NCI-H1436 treated with DMSO at 0.1 percent for 48 hours (cell line): ENCODE measurements around the gene NR1H4.
"Not testable (repeated sequence)": the region's sequence is repeated elsewhere in the genome, so short reads cannot be mapped to it uniquely, and the experiment has no call there.

Experiments
- DNase-seq: peaks from one replicate; lab custom pipeline; 2025; lab: John Stamatoyannopoulos, UW

The NR1H4 gene

GRCh38 chr12:100473716-100474150, at the start of gene NR1H4:
Gene NR1H4, plus strand, starts transcription at chr12:100473866. Its CDS starts 19,458 bp downstream, at chr12:100493324.
- no peak for DNase-seq

- no peak for DNase-seq
Observed at GRCh38 chr12:100426145-100426544, 47.5 kb upstream of the NR1H4 start.

- DNase-seq: no peak
Observed at GRCh38 chr12:100427078-100427477, 46.6 kb upstream of the NR1H4 start.

- DNase-seq: not testable (repeated sequence)
Observed at GRCh38 chr12:100430251-100430650, 43.4 kb upstream of the NR1H4 start.

- DNase-seq: no peak
Observed at GRCh38 chr12:100433701-100434100, 40.0 kb upstream of the NR1H4 start.

- no peak for DNase-seq
Observed at GRCh38 chr12:100434177-100434576, 39.5 kb upstream of the NR1H4 start.

GRCh38 chr12:100435957-100436356, 37.7 kb upstream of the NR1H4 start:
- DNase-seq: no peak

- no peak for DNase-seq
Observed at GRCh38 chr12:100437038-100437841, 36.4 kb upstream of the NR1H4 start.

- DNase-seq: no peak
Observed at GRCh38 chr12:100439797-100440196, 33.9 kb upstream of the NR1H4 start.

GRCh38 chr12:100442403-100442802, 31.3 kb upstream of the NR1H4 start:
- DNase-seq: no peak

- no peak for DNase-seq
Observed at GRCh38 chr12:100443434-100443833, 30.2 kb upstream of the NR1H4 start.

GRCh38 chr12:100445081-100445481, 28.6 kb upstream of the NR1H4 start:
- no peak for DNase-seq

- no peak for DNase-seq
Observed at GRCh38 chr12:100447381-100447780, 26.3 kb upstream of the NR1H4 start.

GRCh38 chr12:100448656-100449055, 25.0 kb upstream of the NR1H4 start:
- no peak for DNase-seq

GRCh38 chr12:100450735-100451134, 22.9 kb upstream of the NR1H4 start:
- DNase-seq: no peak

- DNase-seq: no peak
Observed at GRCh38 chr12:100453951-100454350, 19.7 kb upstream of the NR1H4 start.

- no peak for DNase-seq
Observed at GRCh38 chr12:100455896-100456295, 17.8 kb upstream of the NR1H4 start.

- no peak for DNase-seq
Observed at GRCh38 chr12:100458191-100458590, 15.5 kb upstream of the NR1H4 start.

GRCh38 chr12:100460702-100461101, 13.0 kb upstream of the NR1H4 start:
- DNase-seq: no peak

GRCh38 chr12:100461330-100461973, 12.2 kb upstream of the NR1H4 start:
- DNase-seq: no peak

- DNase-seq: no peak
Observed at GRCh38 chr12:100463661-100464060, 10.0 kb upstream of the NR1H4 start.

- no peak for DNase-seq
Observed at GRCh38 chr12:100464529-100464928, 9.1 kb upstream of the NR1H4 start.

- no peak for DNase-seq
Observed at GRCh38 chr12:100468126-100468525, 5.5 kb upstream of the NR1H4 start.
